SJSA1 (cell line): Measurements from ENCODE around the gene CCSER1. TPM values are rescaled to one million over a fixed set of nuclear protein-coding genes. Genes with fewer than 3 reads are reported as not detected.
"Not testable (repeated sequence)": the region's sequence is repeated elsewhere in the genome, so short reads cannot be mapped to it uniquely, and the experiment has no call there.

Source experiments
- DNase-seq, 2 experiments: peaks; one replicate each; pipeline ENCODE4 v3.0.0-alpha.2; 2015 to 2020; ENCODE audit warnings: low spot score in 2 of 2, low read depth in 1 of 2
- H3K27ac ChIP-seq: fragments of 250-450 bp; sonication (Bioruptor Pico); 2 replicates; pipeline ENCODE4 v1.5.1; 2020; ENCODE audit warnings: mild to moderate bottlenecking, moderate library complexity
- H3K27me3 ChIP-seq: fragments of 250-450 bp; sonication (Bioruptor Pico); replicated peaks from 2 replicates; pipeline ENCODE4 v1.5.1; 2020; ENCODE audit warnings: mild to moderate bottlenecking, moderate library complexity
- H3K36me3 ChIP-seq: fragments of 250-450 bp; sonication (Bioruptor Pico); 2 replicates; pipeline ENCODE4 v1.5.1; 2020; ENCODE audit warnings: mild to moderate bottlenecking
- H3K4me1 ChIP-seq: fragments of 250-450 bp; sonication (Bioruptor Pico); replicated peaks from 2 replicates; pipeline ENCODE4 v1.6.1; 2021; ENCODE audit warnings: mild to moderate bottlenecking
- H3K4me3 ChIP-seq: fragments of 250-450 bp; sonication (Bioruptor Pico); 2 replicates; pipeline ENCODE4 v1.5.1; 2020; ENCODE audit warnings: mild to moderate bottlenecking
- H3K9me3 ChIP-seq: fragments of 250-450 bp; sonication (Bioruptor Pico); replicated peaks from 2 replicates; pipeline ENCODE4 v1.5.1; 2020; ENCODE audit warnings: mild to moderate bottlenecking
- total RNA-seq: library from RNA; depleted of rRNA; stranded (reverse); fragments of >200 nt; shearing (Covaris generic); gene quantifications from 2 replicates; pipeline ENCODE4 v1.2.3, GENCODE V29; 2014

CCSER1 gene
- total RNA-seq, 1 experiment from 2014 or later: not detected

DNA sequence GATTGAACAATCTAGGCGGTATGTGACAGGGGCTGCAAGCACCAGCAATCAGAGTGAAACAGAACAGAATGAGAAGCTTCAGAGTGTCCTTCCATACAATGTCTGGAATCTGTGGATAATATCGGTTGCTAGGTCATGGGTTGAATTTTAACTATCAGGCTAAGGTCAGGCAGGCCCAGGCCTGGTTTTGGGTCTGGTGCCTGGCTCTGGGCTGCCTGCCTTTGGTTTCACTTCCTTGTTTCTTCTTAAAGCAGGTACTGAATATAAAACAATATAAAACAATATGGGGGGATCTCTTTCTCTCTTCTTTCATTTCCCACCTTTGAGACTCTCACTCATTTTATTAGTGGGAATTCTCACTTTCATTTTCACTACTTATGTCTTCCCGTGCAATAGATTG, 962.0 kb downstream of the CCSER1 start:
- Histone ChIP-seq H3K4me3 (no peak overlapping the region), H3K36me3 (no peaks in the 10 kb centered on the region), H3K27ac (no peak overlapping the region), H3K27me3 (no peaks in the 10 kb centered on the region), H3K9me3 (no peaks in the 10 kb centered on the region), H3K4me1 (no peaks in the 10 kb centered on the region)
- DNase-seq: no peak

DNA sequence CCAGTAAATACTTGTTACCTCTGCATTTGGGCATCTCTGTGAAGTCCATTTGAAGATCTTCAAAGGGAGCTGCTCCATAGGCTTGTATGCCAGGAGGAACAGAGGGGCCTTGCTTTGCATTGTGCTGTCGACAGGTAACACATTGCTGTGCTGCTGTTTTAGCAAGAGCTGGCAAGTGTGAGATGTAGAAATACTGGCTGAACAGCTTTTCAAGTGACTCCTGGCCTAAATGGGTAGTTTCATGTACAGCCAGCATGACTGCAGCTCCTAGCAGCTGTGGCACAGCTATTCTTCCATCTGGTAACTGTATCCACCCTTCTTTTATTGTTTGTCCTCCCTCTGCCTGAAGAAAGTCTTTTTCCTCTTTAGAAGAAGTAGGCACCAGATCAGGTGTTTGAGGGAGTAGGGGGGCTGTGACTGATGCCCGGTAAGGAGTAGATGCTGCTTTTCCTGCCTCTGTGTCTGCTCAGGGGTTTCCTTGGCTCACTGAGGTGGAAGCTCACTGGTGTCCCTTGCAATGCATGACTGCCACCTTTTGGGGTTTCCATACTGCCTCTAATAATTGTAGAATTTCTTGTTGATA, 965.3 kb downstream of the CCSER1 start:
- Histone ChIP-seq H3K27me3 (no peaks in the 10 kb centered on the region), H3K36me3 (no peaks in the 10 kb centered on the region), H3K9me3 (no peaks in the 10 kb centered on the region), H3K27ac (no peak overlapping the region), H3K4me1 (no peaks in the 10 kb centered on the region), H3K4me3 (no peak overlapping the region)
- DNase-seq: no peak

DNA sequence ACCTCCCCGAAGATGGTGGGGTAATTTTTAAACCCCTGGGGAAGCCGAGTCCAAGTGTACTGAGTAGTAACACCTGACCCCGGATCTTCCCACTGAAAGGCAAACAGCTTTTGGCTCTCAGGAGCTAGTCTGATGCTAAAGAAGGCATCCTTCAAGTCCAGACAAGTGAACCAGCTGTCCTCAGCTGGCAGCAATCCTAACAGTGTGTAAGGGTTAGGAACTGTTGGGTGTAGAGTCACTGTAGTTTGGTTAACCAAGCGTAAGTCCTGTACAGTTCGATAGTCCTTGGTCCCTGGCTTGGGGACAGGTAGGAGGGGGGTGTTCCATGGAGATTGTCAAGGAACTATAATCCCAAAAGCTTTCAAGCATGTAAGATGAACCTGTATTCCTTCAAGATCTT, 967.0 kb downstream of the CCSER1 start:
- not testable (repeated sequence) for H3K4me3 ChIP-seq, H3K4me1 ChIP-seq, H3K9me3 ChIP-seq, H3K27ac ChIP-seq, H3K27me3 ChIP-seq, H3K36me3 ChIP-seq, DNase-seq

DNA sequence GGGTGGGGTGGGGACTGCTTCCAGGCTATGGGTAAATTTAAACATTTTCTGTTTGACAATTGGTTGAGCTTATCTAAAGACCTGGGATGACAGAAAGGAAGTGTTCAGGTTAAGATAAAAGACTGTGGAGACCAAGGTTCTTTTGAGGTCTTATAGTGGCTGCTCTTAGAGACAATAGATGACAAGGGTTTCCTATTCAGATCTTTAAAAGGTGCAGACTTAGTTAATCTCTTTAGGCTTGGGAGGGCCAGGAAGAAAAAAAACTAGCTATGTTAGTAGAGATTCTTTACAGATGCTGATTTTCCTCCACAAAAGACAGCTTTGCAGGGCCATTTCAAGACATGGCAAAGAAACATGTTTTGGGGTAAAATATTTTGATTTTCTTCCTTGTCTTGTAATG, 972.5 kb downstream of the CCSER1 start:
- H3K27me3 ChIP-seq: no peaks in the 10 kb centered on the region
- H3K27ac ChIP-seq: no peak overlapping the region
- H3K4me3 ChIP-seq: no peak overlapping the region
- DNase-seq: no peak
- no peaks in the 10 kb centered on the region for H3K9me3 ChIP-seq
- no peaks in the 10 kb centered on the region for H3K4me1 ChIP-seq
- H3K36me3 ChIP-seq: no peaks in the 10 kb centered on the region

DNA sequence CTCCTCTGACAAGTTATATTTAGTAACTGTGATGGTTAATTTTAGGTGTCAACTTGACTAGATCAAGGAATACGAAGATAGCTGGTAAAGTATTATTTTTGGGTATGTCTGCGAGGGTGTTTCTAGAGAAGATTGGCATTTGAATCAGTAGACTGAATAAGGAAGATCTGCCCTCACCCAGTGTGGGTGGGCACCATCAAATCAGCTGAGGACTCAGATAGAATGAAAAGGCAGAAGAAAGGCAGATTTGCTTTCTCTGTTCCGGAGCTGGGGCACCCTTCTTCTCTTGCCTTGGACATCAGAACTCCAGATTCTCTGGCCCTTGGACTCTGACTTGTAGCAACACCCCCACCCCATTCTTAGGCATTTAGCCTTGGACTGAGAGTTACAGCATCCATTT, 981.6 kb downstream of the CCSER1 start:
- no peaks in the 10 kb centered on the region for H3K9me3 ChIP-seq
- no peaks in the 10 kb centered on the region for H3K4me1 ChIP-seq
- DNase-seq: no peak
- H3K36me3 ChIP-seq: no peaks in the 10 kb centered on the region
- H3K27ac ChIP-seq: no peak overlapping the region
- no peak overlapping the region for H3K4me3 ChIP-seq
- H3K27me3 ChIP-seq: no peaks in the 10 kb centered on the region

DNA sequence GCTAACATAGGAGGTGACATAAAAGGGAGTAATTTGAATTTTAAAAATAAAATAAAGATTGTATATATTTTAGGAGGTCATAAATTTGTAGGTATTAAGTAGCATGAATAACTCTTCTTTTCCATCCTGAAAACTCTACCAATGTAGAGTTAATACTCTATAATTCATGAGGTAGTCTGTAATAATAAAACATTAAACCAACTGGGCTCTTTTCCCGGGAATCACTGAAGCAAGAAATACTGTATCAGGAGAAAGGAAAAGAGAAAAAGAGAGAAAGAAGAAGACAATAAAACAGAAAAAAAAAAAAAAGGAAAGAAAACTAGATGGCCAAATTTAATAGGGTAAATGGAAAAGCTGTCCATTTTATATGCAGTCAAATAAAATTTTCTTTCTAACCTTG, 984.4 kb downstream of the CCSER1 start:
- Histone ChIP-seq H3K9me3 (no peaks in the 10 kb centered on the region), H3K4me3 (no peak overlapping the region)

DNA sequence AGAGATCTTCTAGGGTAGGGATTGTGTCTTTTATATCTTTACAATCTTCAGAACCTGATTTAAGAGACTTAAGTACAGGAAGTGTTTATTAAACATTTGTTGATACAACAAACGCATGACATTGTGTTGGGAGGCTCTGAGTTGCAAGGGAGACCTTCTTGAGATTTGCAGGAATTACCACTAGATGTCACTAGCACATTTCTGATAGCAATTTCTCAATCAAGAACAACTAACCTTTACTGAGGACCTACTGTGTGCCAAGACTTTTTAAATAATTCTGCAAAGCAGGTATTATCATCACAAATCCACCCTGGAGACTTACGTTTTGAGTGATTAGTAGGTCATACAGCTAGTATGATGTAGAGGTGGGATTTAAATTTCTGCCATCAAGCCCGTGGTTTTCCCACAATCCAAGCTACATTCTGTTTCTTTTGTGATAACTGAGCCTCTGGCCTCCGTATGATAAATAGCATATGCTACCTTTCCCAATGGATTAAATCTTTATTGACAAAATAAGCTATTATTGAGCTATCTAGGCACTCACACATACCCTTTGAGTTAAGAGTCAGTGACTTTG, 986.0 kb downstream of the CCSER1 start:
- no peak for DNase-seq
- no peaks in the 10 kb centered on the region for H3K9me3 ChIP-seq

More for the DNA sequence above, 984.4 kb downstream of the CCSER1 start:
- Histone ChIP-seq H3K36me3 (no peaks in the 10 kb centered on the region), H3K27me3 (no peaks in the 10 kb centered on the region), H3K27ac (no peak overlapping the region), H3K4me1 (no peaks in the 10 kb centered on the region)
- DNase-seq: no peak

DNA sequence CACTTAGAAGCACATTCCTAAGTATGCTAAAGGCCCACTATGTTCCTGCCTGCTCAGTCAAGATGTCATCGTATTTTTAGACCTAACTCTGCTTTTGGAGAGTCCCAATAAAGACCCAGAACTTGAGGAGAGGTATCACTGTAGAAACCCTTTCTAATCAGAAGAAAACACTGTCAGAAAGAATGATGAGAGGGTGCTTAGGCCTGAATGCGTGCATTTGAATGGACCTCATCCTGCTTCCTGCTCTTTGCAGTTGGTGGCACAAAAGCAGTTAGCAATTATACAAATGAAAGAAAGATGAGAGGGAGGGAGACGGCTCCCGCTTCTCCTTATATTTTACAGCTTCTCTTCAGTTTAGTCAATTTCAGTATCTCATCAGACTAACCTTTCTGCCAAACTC, 987.2 kb downstream of the CCSER1 start:
- no peak for DNase-seq
- Histone ChIP-seq H3K4me1 (no peaks in the 10 kb centered on the region), H3K4me3 (no peak overlapping the region), H3K36me3 (no peaks in the 10 kb centered on the region), H3K27ac (no peak overlapping the region), H3K27me3 (no peaks in the 10 kb centered on the region), H3K9me3 (no peaks in the 10 kb centered on the region)

More for the DNA sequence above, 986.0 kb downstream of the CCSER1 start:
- Histone ChIP-seq H3K4me3 (no peak overlapping the region), H3K27ac (no peak overlapping the region), H3K36me3 (no peaks in the 10 kb centered on the region), H3K4me1 (no peaks in the 10 kb centered on the region), H3K27me3 (no peaks in the 10 kb centered on the region)

DNA sequence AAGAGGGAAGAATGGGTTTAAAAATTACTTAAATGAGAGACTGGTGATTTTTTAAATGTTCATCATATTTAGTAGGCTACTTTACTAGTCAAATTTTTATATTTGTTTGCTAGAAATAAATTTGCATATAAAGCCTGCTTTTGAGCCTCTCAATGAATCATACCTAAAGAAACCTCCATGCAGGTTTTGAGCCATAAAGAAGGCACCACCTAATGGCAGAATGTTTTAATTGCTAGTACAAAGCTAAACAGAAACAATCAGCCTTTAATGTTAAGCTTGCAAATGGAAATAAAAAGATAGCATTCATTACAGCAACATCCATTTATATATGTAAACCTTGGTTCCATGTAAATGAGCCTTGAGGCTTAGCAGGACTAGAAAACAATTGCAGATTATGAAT, 989.7 kb downstream of the CCSER1 start:
- Histone ChIP-seq H3K9me3 (no peaks in the 10 kb centered on the region), H3K4me3 (no peak overlapping the region), H3K36me3 (no peaks in the 10 kb centered on the region), H3K27me3 (no peaks in the 10 kb centered on the region), H3K27ac (no peak overlapping the region), H3K4me1 (no peaks in the 10 kb centered on the region)
- DNase-seq: no peak

DNA sequence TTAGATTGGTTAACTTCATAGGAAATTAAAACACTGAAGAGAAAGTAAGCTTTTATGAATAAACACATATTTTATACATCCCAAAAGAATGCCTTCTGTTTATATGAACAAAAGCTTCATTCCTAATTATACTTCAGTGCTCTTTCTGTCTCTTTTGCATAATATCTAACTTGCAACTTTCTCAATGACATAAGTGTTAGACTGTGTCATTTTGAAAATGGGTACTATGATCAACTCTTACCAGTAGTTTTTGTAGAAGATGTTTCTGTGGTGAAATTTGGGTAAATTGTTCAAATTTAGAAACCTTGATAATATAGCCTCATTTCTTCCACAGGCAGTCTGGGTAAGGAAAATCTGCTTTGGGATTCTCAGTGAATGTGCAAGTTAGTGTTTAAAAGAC, 991.4 kb downstream of the CCSER1 start:
- no peaks in the 10 kb centered on the region for H3K27me3 ChIP-seq
- no peaks in the 10 kb centered on the region for H3K9me3 ChIP-seq
- H3K4me3 ChIP-seq: no peak overlapping the region
- no peak overlapping the region for H3K27ac ChIP-seq
- no peaks in the 10 kb centered on the region for H3K4me1 ChIP-seq
- no peaks in the 10 kb centered on the region for H3K36me3 ChIP-seq
- DNase-seq: no peak

DNA sequence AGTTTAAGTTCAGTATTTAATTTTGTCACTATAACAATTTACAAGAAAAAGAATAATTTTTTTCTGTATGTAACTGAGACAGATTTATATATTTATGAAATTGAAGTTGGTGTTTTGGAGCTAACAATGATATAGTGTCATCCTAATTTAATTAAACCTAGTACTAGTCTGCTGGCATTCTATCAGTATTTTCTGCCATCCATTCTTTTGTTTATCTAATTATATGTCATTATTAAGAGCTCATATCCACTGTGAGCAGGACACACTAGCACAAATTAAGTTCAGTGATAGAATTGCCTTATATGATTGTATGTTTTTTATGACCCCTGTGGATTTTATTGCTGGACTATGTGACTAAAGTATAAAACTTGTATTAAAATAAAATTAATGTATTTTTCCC, 996.5 kb downstream of the CCSER1 start:
- no peak overlapping the region for H3K27ac ChIP-seq
- no peaks in the 10 kb centered on the region for H3K9me3 ChIP-seq
- H3K36me3 ChIP-seq: no peaks in the 10 kb centered on the region
- H3K4me3 ChIP-seq: no peak overlapping the region
- H3K4me1 ChIP-seq: no peaks in the 10 kb centered on the region
- DNase-seq: no peak
- no peaks in the 10 kb centered on the region for H3K27me3 ChIP-seq

DNA sequence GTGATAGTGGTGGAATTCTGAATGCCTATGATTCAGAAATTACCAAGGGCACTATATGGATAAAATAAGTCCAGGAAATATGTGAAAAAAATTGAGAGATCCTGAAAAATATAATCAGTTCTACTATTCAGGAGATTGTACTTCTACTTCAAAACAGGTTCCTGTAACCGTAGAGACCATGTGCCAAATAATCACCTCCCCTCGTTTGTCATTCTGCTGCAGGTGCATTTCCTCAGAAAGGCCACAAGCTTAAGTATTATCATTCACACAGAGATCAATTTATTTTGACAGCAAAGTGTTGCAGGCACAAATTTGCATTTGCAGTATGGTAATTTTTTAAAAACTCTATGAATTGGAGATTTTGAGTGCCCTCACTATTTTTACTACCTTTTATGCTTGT, 1000.0 kb downstream of the CCSER1 start:
- Histone ChIP-seq H3K36me3 (no peaks in the 10 kb centered on the region), H3K27ac (no peak overlapping the region), H3K27me3 (no peaks in the 10 kb centered on the region), H3K4me1 (no peaks in the 10 kb centered on the region), H3K9me3 (no peaks in the 10 kb centered on the region), H3K4me3 (no peak overlapping the region)
- DNase-seq: no peak

DNA sequence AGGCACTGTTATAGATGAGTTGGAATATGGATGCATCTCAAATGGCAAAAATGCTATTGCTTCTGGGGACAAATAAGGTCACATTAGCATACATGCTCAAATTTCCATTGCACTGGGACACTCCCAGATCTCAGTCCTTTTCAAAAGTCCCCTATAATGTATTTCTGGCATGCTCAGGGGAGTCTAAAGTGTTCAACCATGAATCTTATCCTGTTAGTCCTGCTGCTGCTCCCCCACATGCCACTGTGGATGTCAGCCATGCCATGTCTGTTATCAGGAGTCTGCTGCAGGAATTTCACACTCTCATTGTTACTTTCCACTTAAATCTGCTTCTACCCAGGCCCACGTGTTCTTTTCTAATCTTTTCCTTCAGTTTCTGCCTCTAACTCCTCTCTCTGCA, 1000.6 kb downstream of the CCSER1 start:
- DNase-seq: no peak
- Histone ChIP-seq H3K27ac (no peak overlapping the region), H3K36me3 (no peaks in the 10 kb centered on the region), H3K27me3 (no peaks in the 10 kb centered on the region), H3K4me1 (no peaks in the 10 kb centered on the region), H3K4me3 (no peak overlapping the region), H3K9me3 (no peaks in the 10 kb centered on the region)

DNA sequence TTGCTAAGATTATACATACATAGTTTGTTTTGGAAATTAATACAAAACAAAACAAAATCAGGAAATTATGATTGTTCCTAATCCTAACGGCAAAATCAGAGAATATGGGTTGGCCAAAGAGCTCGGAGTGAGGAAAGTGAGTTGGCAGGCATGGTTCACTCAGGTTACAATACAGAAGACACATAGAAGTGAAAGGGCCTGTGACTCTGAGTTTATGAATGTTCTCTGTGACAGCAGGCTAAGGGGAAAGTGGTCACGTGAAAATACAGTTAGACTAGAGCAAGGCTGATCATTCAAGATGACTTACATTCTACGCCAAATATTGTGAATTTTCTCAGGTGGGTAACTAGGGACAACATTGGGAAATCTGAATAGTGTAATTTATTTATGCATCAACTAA, 1001.3 kb downstream of the CCSER1 start:
- Histone ChIP-seq H3K4me1 (no peaks in the 10 kb centered on the region), H3K27me3 (no peaks in the 10 kb centered on the region), H3K4me3 (no peak overlapping the region), H3K27ac (no peak overlapping the region), H3K9me3 (no peaks in the 10 kb centered on the region), H3K36me3 (no peaks in the 10 kb centered on the region)
- no peak for DNase-seq

DNA sequence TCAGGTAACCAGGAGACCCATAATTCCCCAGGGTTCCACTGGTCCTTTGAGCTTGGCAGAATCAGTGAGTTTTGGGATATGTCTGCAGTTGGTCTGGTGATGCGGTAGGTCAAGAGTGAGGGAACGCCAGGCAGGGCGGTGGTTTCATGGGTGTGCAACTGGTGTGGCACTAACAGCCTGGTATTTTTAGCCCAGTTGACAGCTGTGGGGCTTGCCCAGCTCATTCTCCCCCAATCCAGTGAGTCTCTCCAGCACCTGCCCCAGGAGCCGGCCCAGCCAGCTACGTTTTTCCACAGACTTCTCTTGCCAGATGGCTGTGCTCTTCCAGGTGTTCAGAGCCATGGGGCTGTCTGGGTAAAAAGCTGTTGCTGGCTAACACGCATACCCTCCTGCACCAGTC, 1019.9 kb downstream of the CCSER1 start:
- no peak for DNase-seq
- H3K4me1 ChIP-seq: no peaks in the 10 kb centered on the region
- H3K27ac ChIP-seq: no peak overlapping the region
- no peaks in the 10 kb centered on the region for H3K27me3 ChIP-seq
- no peaks in the 10 kb centered on the region for H3K36me3 ChIP-seq
- H3K9me3 ChIP-seq: no peaks in the 10 kb centered on the region
- H3K4me3 ChIP-seq: no peak overlapping the region
